HEK293 (cell line): ENCODE data around the gene MAN2B2.

Experiments used
- CTCF ChIA-PET: fragments of 350-600 bp; formaldehyde crosslinking; extraction: SDS; loops from one replicate; lab custom pipeline; 2021; ENCODE audit warnings: antibody characterized with exemption; lab: Yijun Ruan, JAX
- POLR2A ChIA-PET: fragments of 300-600 bp; formaldehyde crosslinking; extraction: SDS; loops from one replicate; lab custom pipeline; 2020; ENCODE audit warnings: antibody characterized with exemption, inconsistent platforms; lab: Yijun Ruan, JAX
- H3K27ac ChIP-seq: fragments of 200-500 bp; sonication (Bioruptor generic); 2 replicates; pipeline ENCODE4 v1.5.1; 2014; ENCODE audit warnings: low read depth, low read length, control low read depth, inconsistent platforms; ENCODE audit errors: extremely low read depth
- H3K36me3 ChIP-seq, 2 experiments: fragments of 200-500 bp in 1 of 2; sonication (Bioruptor generic) in 1 of 2; 1 replicate in 1 of 2; 2 replicates in 1 of 2; pipeline ENCODE4 v1.5.1; 2014 to 2017; ENCODE audit warnings: inconsistent platforms in 2 of 2, low read length in 2 of 2; ENCODE audit not compliant: control insufficient read depth in 2 of 2, insufficient read depth in 1 of 2
- H3K4me1 ChIP-seq: fragments of 200-500 bp; sonication (Bioruptor generic); 2 replicates; pipeline ENCODE4 v1.5.1; 2014; ENCODE audit warnings: mild to moderate bottlenecking, low read length, inconsistent platforms; ENCODE audit not compliant: control insufficient read depth, insufficient read depth
- H3K4me3 ChIP-seq: 2 replicates; pipeline ENCODE4 v1.5.1; 2011; ENCODE audit warnings: low read depth, mild to moderate bottlenecking, control low read depth, low read length, moderate library complexity
- H3K9me3 ChIP-seq: fragments of 200-500 bp; sonication (Bioruptor generic); 2 replicates; pipeline ENCODE4 v1.5.1; 2014; ENCODE audit warnings: low read depth, low read length, inconsistent platforms; ENCODE audit not compliant: control insufficient read depth, insufficient read depth
- GLI4 ChIP-seq: fragments of 450-650 bp; formaldehyde crosslinking; IDR thresholded peaks from 2 replicates; pipeline ENCODE4 v1.5.1; 2016; ENCODE audit warnings: missing biosample characterization, missing genetic modification characterization
- HOXC10 ChIP-seq: sonication (generic); formaldehyde crosslinking; IDR thresholded peaks from 2 replicates; pipeline ENCODE4 v1.8.1; 2023; ENCODE audit warnings: mild to moderate bottlenecking, missing genetic modification reagents
- SP2 ChIP-seq: fragments of 450-650 bp; formaldehyde crosslinking; IDR thresholded peaks from 2 replicates; pipeline ENCODE4 v1.5.1; 2016; ENCODE audit warnings: missing biosample characterization, missing genetic modification characterization
- SP3 ChIP-seq: fragments of 450-650 bp; formaldehyde crosslinking; IDR thresholded peaks from 2 replicates; pipeline ENCODE4 v1.5.1; 2016; ENCODE audit warnings: missing biosample characterization, missing genetic modification characterization
- ZBTB10 ChIP-seq: fragments of 450-650 bp; formaldehyde crosslinking; IDR thresholded peaks from 2 replicates; pipeline ENCODE4 v1.5.1; 2016; ENCODE audit warnings: missing biosample characterization, missing genetic modification characterization
- ZBTB7A ChIP-seq: fragments of 450-650 bp; formaldehyde crosslinking; IDR thresholded peaks from 2 replicates; pipeline ENCODE4 v1.5.1; 2016; ENCODE audit warnings: low read depth, missing biosample characterization, missing genetic modification characterization
- ZFHX2 ChIP-seq: fragments of 450-650 bp; formaldehyde crosslinking; conservative IDR thresholded peaks from 2 replicates; pipeline ENCODE4 v1.5.1; 2016; ENCODE audit warnings: missing biosample characterization, missing genetic modification characterization
- ZFP3 ChIP-seq: fragments of 450-650 bp; formaldehyde crosslinking; IDR thresholded peaks from 2 replicates; pipeline ENCODE4 v1.5.1; 2016; ENCODE audit warnings: low read depth, missing biosample characterization, missing genetic modification characterization
- ZNF146 ChIP-seq: fragments of 450-650 bp; formaldehyde crosslinking; IDR thresholded peaks from 2 replicates; pipeline ENCODE4 v1.5.1; 2016; ENCODE audit warnings: missing biosample characterization, missing genetic modification characterization
- ZNF2 ChIP-seq: fragments of 450-650 bp; formaldehyde crosslinking; IDR thresholded peaks from 2 replicates; pipeline ENCODE4 v1.5.1; 2016; ENCODE audit warnings: missing biosample characterization, missing genetic modification characterization
- ZNF211 ChIP-seq: fragments of 450-650 bp; formaldehyde crosslinking; IDR thresholded peaks from 2 replicates; pipeline ENCODE4 v1.5.1; 2016; ENCODE audit warnings: low read depth, missing biosample characterization, missing genetic modification characterization
- ZNF24 ChIP-seq: fragments of 450-650 bp; formaldehyde crosslinking; IDR thresholded peaks from 2 replicates; pipeline ENCODE4 v1.5.1; 2016; ENCODE audit warnings: missing biosample characterization, missing genetic modification characterization
- ZNF544 ChIP-seq: fragments of 450-650 bp; formaldehyde crosslinking; IDR thresholded peaks from 2 replicates; pipeline ENCODE4 v1.5.0; 2017; ENCODE audit warnings: missing biosample characterization, missing genetic modification characterization
- ZNF558 ChIP-seq: fragments of 450-650 bp; formaldehyde crosslinking; IDR thresholded peaks from 2 replicates; pipeline ENCODE4 v1.5.1; 2016; ENCODE audit warnings: missing biosample characterization, missing genetic modification characterization
- ZNF677 ChIP-seq: fragments of 450-650 bp; IDR thresholded peaks from 2 replicates; pipeline ENCODE4 v1.5.0; 2018; ENCODE audit warnings: missing biosample characterization, mild to moderate bottlenecking, missing genetic modification characterization, moderate library complexity
- ZNF76 ChIP-seq: fragments of 450-650 bp; formaldehyde crosslinking; IDR thresholded peaks from 2 replicates; pipeline ENCODE4; 2016; ENCODE audit warnings: low read depth, missing biosample characterization, missing genetic modification characterization, borderline replicate concordance
- ZSCAN30 ChIP-seq: fragments of 450-650 bp; IDR thresholded peaks from 2 replicates; pipeline ENCODE4 v1.5.1; 2018; ENCODE audit warnings: missing biosample characterization, mild to moderate bottlenecking, missing genetic modification characterization, moderate library complexity
- ZXDB ChIP-seq: fragments of 450-650 bp; formaldehyde crosslinking; IDR thresholded peaks from 2 replicates; pipeline ENCODE4 v1.5.1; 2016; ENCODE audit warnings: missing biosample characterization, missing genetic modification characterization

The MAN2B2 gene

GRCh38 chr4:6605605-6606004 is 30.6 kb downstream of the MAN2B2 start (continued):
- no peak for TF ChIP-seq HOXC10 (CRISPR knock-in tag)
- no peak for TF ChIP-seq ZNF211
- peak; percentile 97 for TF ChIP-seq ZFHX2 (tag by site-specific recombination)
- no peak for TF ChIP-seq ZBTB10
- TF ChIP-seq ZBTB7A, result no peak

- ChIA-PET POLR2A (no interaction called here), CTCF (interaction anchor here (0.6 to 0.7 kb wide), 2 partner anchors 63 to 105 kb away, joined by 3 to 4 read pairs; no protein-coding TSS in a partner anchor)
- Histone ChIP-seq H3K9me3 (no peaks in the 10 kb centered on the region), H3K27ac (no peak overlapping the region), H3K4me3 (no peak overlapping the region), H3K36me3 (peaks cover 0 to 36% of the 10 kb centered on the region in 2 experiments; a peak in 1 of 3 replicates), H3K4me1 (no peaks in the 10 kb centered on the region)
- peak; percentile 95 for TF ChIP-seq ZNF677 (tag by site-specific recombination)
- no peak for TF ChIP-seq GLI4 (tag by site-specific recombination)
- TF ChIP-seq ZNF76, result no peak
- TF ChIP-seq, all 188 proteins: peak for 1
Measured at GRCh38 chr4:6606465-6607235, 31.7 kb downstream of the MAN2B2 start.

- H3K4me1 ChIP-seq, result no peaks in the 10 kb centered on the region
- CTCF ChIA-PET, result no interaction called here
- H3K36me3 ChIP-seq, result peaks cover 0 to 36% of the 10 kb centered on the region in 2 experiments; a peak in 1 of 3 replicates
- TF ChIP-seq SP2 (tag by site-specific recombination) (no peak), ZNF146 (tag by site-specific recombination) (peak; percentile 98), ZFP3 (no peak)
- TF ChIP-seq, all 188 proteins: peak for 1
- Histone ChIP-seq H3K4me3 (no peak overlapping the region), H3K27ac (no peak overlapping the region), H3K9me3 (no peaks in the 10 kb centered on the region)
- POLR2A ChIA-PET, result no interaction called here
Measured at GRCh38 chr4:6607368-6608055, 32.5 kb downstream of the MAN2B2 start.

- H3K9me3 ChIP-seq, result no peaks in the 10 kb centered on the region
- H3K4me1 ChIP-seq, result no peaks in the 10 kb centered on the region
- no peak overlapping the region for H3K27ac ChIP-seq
- ChIA-PET CTCF (no interaction called here), POLR2A (no interaction called here)
- H3K36me3 ChIP-seq, result peaks cover 0 to 36% of the 10 kb centered on the region in 2 experiments; a peak in 1 of 3 replicates
- H3K4me3 ChIP-seq, result no peak overlapping the region
- no peak for TF ChIP-seq ZXDB
- no peak for TF ChIP-seq ZNF76
- no peak for TF ChIP-seq ZNF558 (tag by site-specific recombination)
- TF ChIP-seq ZSCAN30 (tag by site-specific recombination), result no peak
- TF ChIP-seq ZNF2 (tag by site-specific recombination), result no peak
- no peak for TF ChIP-seq ZNF544
- no peak for TF ChIP-seq ZNF24 (tag by site-specific recombination)
- TF ChIP-seq SP3, result no peak
- TF ChIP-seq, all 188 proteins: peak for 0
Measured at GRCh38 chr4:6608758-6609414, 33.9 kb downstream of the MAN2B2 start.
